Measurements from ENCODE around the gene FRMD1. TPM values are rescaled to one million over a fixed set of nuclear protein-coding genes. Genes with fewer than 3 reads are reported as not detected.

Gene FRMD1
- total RNA-seq (2022) = not detected in 2 replicates
- not detected for Bru-seq, nascent RNA
- not detected for BruChase-seq, experiment 1, labeled RNA remaining after a 6-hour chase
- not detected for BruChase-seq, experiment 2, labeled RNA remaining after a 2-hour chase
- long read RNA-seq = 0 reads

DNA sequence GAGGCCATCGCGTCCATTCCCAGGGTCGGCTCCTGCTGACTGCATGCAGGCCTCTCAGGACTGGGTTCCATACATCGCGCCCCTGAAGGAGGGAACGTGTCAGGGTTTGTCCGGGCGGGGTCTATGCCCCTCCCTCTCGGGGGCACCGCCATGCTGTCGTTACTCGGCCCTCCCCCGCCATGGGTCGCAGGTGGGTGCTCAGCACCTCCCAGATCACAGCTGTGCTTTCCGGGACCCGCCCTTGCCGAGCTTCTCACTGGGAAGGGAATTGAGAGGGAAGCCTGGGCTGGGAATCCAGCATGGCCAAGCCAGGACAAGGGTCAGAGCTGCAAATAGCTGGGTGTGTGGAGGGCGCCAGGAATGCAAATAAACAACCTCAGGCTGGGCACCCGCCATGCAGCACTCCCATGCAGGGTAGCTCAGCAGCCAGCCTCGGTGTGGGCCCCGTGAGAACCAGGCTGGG lies at the start of gene FRMD1:
FRMD1 (minus strand) TSS at position 270 of the 463 bp plus-strand sequence; CDS start at position 152, 118 bp downstream.
- Mint-ChIP-seq H3K4me1 (ENCODE audit: insufficient read depth, unreplicated experiment) (no peaks in the 10 kb centered on the region), H3K36me3 (ENCODE audit: insufficient read depth, unreplicated experiment) (no peaks in the 10 kb centered on the region), H3K27ac (ENCODE audit: low read depth, unreplicated experiment) (no peak within 1 kb of the TSS), H3K4me3 (ENCODE audit: unreplicated experiment) (no peak within 1 kb of the TSS), H3K9me3 (ENCODE audit: unreplicated experiment) (no peaks in the 10 kb centered on the region), H3K27me3 (ENCODE audit: insufficient read depth, unreplicated experiment) (peaks cover 24% of the 10 kb centered on the region)
- DNase-seq (ENCODE audit: unreplicated experiment) = no peak
- TF ChIP-seq, protein P1, sequence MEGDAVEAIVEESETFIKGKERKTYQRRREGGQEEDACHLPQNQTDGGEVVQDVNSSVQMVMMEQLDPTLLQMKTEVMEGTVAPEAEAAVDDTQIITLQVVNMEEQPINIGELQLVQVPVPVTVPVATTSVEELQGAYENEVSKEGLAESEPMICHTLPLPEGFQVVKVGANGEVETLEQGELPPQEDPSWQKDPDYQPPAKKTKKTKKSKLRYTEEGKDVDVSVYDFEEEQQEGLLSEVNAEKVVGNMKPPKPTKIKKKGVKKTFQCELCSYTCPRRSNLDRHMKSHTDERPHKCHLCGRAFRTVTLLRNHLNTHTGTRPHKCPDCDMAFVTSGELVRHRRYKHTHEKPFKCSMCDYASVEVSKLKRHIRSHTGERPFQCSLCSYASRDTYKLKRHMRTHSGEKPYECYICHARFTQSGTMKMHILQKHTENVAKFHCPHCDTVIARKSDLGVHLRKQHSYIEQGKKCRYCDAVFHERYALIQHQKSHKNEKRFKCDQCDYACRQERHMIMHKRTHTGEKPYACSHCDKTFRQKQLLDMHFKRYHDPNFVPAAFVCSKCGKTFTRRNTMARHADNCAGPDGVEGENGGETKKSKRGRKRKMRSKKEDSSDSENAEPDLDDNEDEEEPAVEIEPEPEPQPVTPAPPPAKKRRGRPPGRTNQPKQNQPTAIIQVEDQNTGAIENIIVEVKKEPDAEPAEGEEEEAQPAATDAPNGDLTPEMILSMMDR (IDR thresholded peaks at IDR 0.05; ENCODE audit: unreplicated experiment) = no peak
- intact Hi-C loops (cut with micrococcal nuclease) = no loop called here
- CTCF ChIA-PET = no interaction called here
- POLR2A ChIA-PET = no interaction called here
- no TSS peak for BruUV-seq (replicated peaks)

DNA sequence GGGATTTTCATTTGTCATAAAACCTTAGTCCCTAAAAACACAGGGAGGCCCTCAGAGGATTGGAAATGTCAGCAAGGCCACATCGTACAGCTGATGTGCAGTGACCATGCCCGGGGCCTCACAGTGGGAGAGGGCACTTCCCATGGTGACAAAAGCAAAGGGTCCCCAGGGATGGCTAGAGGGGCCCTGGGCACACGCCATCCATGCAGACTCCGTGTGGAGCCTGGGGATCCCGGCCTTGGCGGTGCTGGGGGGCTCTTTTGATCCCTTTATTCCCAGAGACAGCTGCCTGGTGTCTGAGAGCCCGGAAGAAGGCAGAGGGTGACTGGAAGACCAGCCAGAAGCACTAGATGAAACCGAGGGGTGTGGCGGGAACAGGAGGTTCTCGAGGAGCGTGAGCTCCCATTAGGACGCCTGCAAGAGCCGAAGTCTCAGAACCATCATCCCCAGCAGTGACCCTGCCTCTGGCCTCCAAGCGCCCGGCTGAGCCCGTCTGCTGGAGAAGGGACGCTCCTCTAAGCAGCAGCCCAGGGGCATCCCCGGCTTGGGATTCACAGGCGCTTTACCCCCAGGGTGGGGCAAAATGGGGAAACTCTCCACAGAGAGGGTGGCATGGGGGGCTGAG lies 49.1 kb upstream of the FRMD1 start:
- no peak overlapping the region for H3K4me3 Mint-ChIP-seq (ENCODE audit: unreplicated experiment)
- H3K36me3 Mint-ChIP-seq (ENCODE audit: insufficient read depth, unreplicated experiment) = no peaks in the 10 kb centered on the region
- POLR2A ChIA-PET = interaction anchor here (0.6 kb wide), 1 partner anchor 284 kb away, joined by 3 read pairs; no protein-coding TSS in a partner anchor
- peaks cover 54% of the 10 kb centered on the region for H3K27me3 Mint-ChIP-seq (ENCODE audit: insufficient read depth, unreplicated experiment)
- H3K4me1 Mint-ChIP-seq (ENCODE audit: insufficient read depth, unreplicated experiment) = no peaks in the 10 kb centered on the region
- CTCF ChIA-PET = no interaction called here
- TF ChIP-seq, protein P1 (IDR thresholded peaks at IDR 0.05; ENCODE audit: unreplicated experiment) = no peak
- DNase-seq (ENCODE audit: unreplicated experiment) = no peak
- intact Hi-C loops (cut with micrococcal nuclease) = no loop called here
- H3K27ac Mint-ChIP-seq (ENCODE audit: low read depth, unreplicated experiment) = no peak overlapping the region
- no peaks in the 10 kb centered on the region for H3K9me3 Mint-ChIP-seq (ENCODE audit: unreplicated experiment)
- BruUV-seq (replicated peaks) = no TSS peak

DNA sequence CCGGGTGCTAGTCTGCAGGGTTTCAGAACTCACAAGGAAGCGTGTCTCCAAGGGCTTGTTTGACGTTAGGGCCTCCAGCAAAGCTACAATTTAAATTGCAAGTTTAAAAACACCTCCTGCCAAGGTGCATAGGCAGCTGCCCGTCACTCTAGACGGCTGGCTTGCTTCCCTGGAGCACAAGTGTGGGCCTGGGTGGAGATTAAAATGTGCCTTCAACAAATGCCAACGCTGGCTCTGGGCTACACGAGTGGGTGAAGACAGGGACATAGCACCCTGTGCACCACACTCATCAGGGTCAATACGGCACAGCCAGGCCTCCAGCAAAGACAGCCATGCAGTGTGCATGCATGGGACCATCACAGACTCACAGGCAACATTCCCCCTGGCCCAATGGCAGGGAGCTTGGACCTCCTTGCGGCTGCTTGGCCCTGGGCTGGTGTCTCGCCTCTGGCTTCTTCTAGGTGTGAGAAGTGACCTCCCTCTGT lies 48.4 kb upstream of the FRMD1 start:
- Mint-ChIP-seq H3K27ac (ENCODE audit: low read depth, unreplicated experiment) (no peak overlapping the region), H3K27me3 (ENCODE audit: insufficient read depth, unreplicated experiment) (peaks cover 52% of the 10 kb centered on the region), H3K4me1 (ENCODE audit: insufficient read depth, unreplicated experiment) (no peaks in the 10 kb centered on the region), H3K36me3 (ENCODE audit: insufficient read depth, unreplicated experiment) (no peaks in the 10 kb centered on the region), H3K4me3 (ENCODE audit: unreplicated experiment) (no peak overlapping the region), H3K9me3 (ENCODE audit: unreplicated experiment) (no peaks in the 10 kb centered on the region)
- BruUV-seq (replicated peaks) = no TSS peak
- intact Hi-C loops (cut with micrococcal nuclease) = no loop called here
- TF ChIP-seq, protein P1 (IDR thresholded peaks at IDR 0.05; ENCODE audit: unreplicated experiment) = no peak
- ChIA-PET POLR2A (no interaction called here), CTCF (interaction anchor here (0.7 to 1.5 kb wide), 2 partner anchors 9 to 202 kb away, joined by 3 to 4 read pairs; no protein-coding TSS in a partner anchor)
- DNase-seq (ENCODE audit: unreplicated experiment) = no peak

DNA sequence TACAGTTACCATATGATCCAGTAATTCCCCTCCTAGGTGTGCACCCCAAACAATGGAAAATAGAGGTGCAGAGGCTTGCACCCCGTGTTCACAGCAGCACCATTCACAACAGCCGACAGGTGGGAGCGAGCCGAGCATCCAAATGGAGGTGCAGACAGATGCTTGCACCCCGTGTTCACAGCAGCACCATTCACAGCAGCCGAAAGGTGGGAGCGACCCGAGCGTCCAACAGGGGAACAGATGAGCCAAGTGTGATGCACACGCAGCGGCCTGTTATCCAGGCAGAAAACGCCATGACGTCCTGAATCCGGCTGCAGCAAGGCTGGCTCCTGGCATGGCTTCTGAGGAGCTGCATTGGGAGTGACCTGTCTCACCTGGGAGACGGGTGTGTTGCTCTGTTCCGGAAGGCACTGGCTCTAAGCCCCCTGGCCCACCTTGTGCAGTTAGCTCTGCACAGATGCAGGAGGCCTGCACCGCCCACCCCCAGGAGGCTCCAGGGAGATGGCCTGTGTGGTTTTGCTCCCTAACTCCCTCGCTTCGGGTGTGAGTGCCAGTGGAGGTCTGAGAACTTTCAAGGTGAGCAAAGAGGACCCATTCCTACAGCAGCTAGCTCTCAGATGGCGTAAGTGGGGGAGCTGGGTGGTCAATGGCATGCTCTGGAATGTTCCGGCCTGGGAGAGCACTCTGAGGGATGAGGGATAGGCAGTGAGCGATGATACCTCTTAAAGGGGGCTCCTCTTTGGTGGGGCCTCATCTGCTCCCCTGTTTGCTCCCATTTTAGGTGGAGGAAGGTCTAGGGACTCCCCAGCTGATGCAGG lies 47.8 kb upstream of the FRMD1 start:
- H3K9me3 Mint-ChIP-seq (ENCODE audit: unreplicated experiment) = no peaks in the 10 kb centered on the region
- no peaks in the 10 kb centered on the region for H3K36me3 Mint-ChIP-seq (ENCODE audit: insufficient read depth, unreplicated experiment)
- no peak for DNase-seq (ENCODE audit: unreplicated experiment)
- TF ChIP-seq, protein P1 (IDR thresholded peaks at IDR 0.05; ENCODE audit: unreplicated experiment) = no peak
- no peaks in the 10 kb centered on the region for H3K4me1 Mint-ChIP-seq (ENCODE audit: insufficient read depth, unreplicated experiment)
- no peak overlapping the region for H3K27ac Mint-ChIP-seq (ENCODE audit: low read depth, unreplicated experiment)
- intact Hi-C loops (cut with micrococcal nuclease) = no loop called here
- peaks cover 46% of the 10 kb centered on the region for H3K27me3 Mint-ChIP-seq (ENCODE audit: insufficient read depth, unreplicated experiment)
- no TSS peak for BruUV-seq (replicated peaks)
- ChIA-PET CTCF (interaction anchor here (0.7 to 1.5 kb wide), 2 partner anchors 8 to 201 kb away, joined by 3 to 4 read pairs; no protein-coding TSS in a partner anchor), POLR2A (interaction anchor here (0.6 kb wide), 1 partner anchor 25 kb away, joined by 3 read pairs; no protein-coding TSS in a partner anchor)
- H3K4me3 Mint-ChIP-seq (ENCODE audit: unreplicated experiment) = no peak overlapping the region

Measured in MCF 10A (cell line).